Tibial nerve (tissue), 4 donors: Measurements from ENCODE around the gene ODAPH. TPM values are rescaled to one million over a fixed set of nuclear protein-coding genes. Genes with fewer than 3 reads are reported as not detected.
"Not testable (repeated sequence)": the region's sequence is repeated elsewhere in the genome, so short reads cannot be mapped to it uniquely, and the experiment has no call there.

ENCODE experiments used
- DNase-seq, 2 donors: peaks; one replicate each; pipeline ENCODE4 v3.0.0-alpha.2; 2019; ENCODE audit warnings: low spot score in 2 of 2
- H3K27ac ChIP-seq, 4 donors: fragments of 200-600 bp; sonication (generic) in 3 of 4; one replicate each; pipeline ENCODE4 v1.5.1; 2017 to 2019; ENCODE audit warnings: mild to moderate bottlenecking in 1 of 4
- H3K27me3 ChIP-seq, 2 donors: fragments of 200-600 bp; sonication (generic) in 1 of 2; one replicate each; pipeline versions ENCODE4 v1.5.1 to v1.6.0; 2017 to 2019
- H3K36me3 ChIP-seq, 3 donors: fragments of 200-600 bp; sonication (generic); one replicate each; pipeline ENCODE4 v1.5.1; 2018 to 2019
- H3K4me1 ChIP-seq, 4 donors: fragments of 200-600 bp; sonication (generic) in 3 of 4; one replicate each; pipeline ENCODE4 v1.5.1; 2017 to 2019
- H3K4me3 ChIP-seq, 4 donors: fragments of 200-600 bp; sonication (generic) in 3 of 4; one replicate each; pipeline ENCODE4 v1.5.1; 2017 to 2019; ENCODE audit warnings: mild to moderate bottlenecking in 1 of 4, moderate library complexity in 1 of 4
- H3K9me3 ChIP-seq, 4 donors: fragments of 200-600 bp; sonication (generic) in 3 of 4; one replicate each; pipeline ENCODE4 v1.5.1; 2017 to 2019
- EP300 ChIP-seq, 2 donors: sonication (generic); formaldehyde crosslinking; IDR thresholded peaks; one replicate each; pipeline ENCODE4 v1.6.1; 2017; ENCODE audit warnings: antibody characterized with exemption in 2 of 2, mild to moderate bottlenecking in 1 of 2
- POLR2A ChIP-seq, 2 donors: fragments of 450-650 bp; IDR thresholded peaks; one replicate each; pipeline ENCODE4 v1.6.1; 2017; ENCODE audit warnings: antibody characterized with exemption in 2 of 2, mild to moderate bottlenecking in 2 of 2, moderate library complexity in 2 of 2
- WGBS, 2 donors: methylation state at CpG; one replicate each; pipeline ENCODE4 v1.1.5; 2018; 5-methylcytosine and 5-hydroxymethylcytosine counted together
- total RNA-seq, 4 donors: library from RNA; depleted of rRNA; stranded (reverse); fragments of >200 nt; gene quantifications; one replicate each; pipeline ENCODE4 v1.1.0, GENCODE V29; 2016
- TF ChIP-seq, protein P1 (sequence below), 5 experiments: fragments of 200-600 bp in 3 of 5; fragments of 450-650 bp in 2 of 5; sonication (generic) in 3 of 5; IDR thresholded peaks; one replicate each; pipeline ENCODE4 v1.5.1; 2016 to 2019; ENCODE audit warnings: antibody characterized with exemption in 5 of 5, mild to moderate bottlenecking in 3 of 5, moderate library complexity in 2 of 5

The ODAPH gene
- total RNA-seq, 4 donors from 2014 or later, result not detected

- Histone ChIP-seq H3K36me3 (peaks cover 0 to 59% (median 4%) of the 10 kb centered on the region in 3 donors), H3K27me3 (no peaks in the 10 kb centered on the region), H3K4me3 (no peak overlapping the region), H3K27ac (no peak overlapping the region), H3K9me3 (no peaks in the 10 kb centered on the region), H3K4me1 (no peaks in the 10 kb centered on the region)
- no peak for TF ChIP-seq POLR2A (IDR thresholded peaks at IDR 0.05)
- TF ChIP-seq, protein P1, sequence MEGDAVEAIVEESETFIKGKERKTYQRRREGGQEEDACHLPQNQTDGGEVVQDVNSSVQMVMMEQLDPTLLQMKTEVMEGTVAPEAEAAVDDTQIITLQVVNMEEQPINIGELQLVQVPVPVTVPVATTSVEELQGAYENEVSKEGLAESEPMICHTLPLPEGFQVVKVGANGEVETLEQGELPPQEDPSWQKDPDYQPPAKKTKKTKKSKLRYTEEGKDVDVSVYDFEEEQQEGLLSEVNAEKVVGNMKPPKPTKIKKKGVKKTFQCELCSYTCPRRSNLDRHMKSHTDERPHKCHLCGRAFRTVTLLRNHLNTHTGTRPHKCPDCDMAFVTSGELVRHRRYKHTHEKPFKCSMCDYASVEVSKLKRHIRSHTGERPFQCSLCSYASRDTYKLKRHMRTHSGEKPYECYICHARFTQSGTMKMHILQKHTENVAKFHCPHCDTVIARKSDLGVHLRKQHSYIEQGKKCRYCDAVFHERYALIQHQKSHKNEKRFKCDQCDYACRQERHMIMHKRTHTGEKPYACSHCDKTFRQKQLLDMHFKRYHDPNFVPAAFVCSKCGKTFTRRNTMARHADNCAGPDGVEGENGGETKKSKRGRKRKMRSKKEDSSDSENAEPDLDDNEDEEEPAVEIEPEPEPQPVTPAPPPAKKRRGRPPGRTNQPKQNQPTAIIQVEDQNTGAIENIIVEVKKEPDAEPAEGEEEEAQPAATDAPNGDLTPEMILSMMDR (IDR thresholded peaks at IDR 0.05), result no peak
- DNase-seq, result no peak
Observed at GRCh38 chr4:75542824-75543223, 13.0 kb upstream of the ODAPH start.

GRCh38 chr4:75544220-75544619, 11.6 kb upstream of the ODAPH start:
- WGBS, 2 donors, result 89 to 94% methylated on average over 8 of the region's 8 CpGs
- not testable (repeated sequence) for H3K9me3 ChIP-seq, H3K27ac ChIP-seq, H3K4me1 ChIP-seq, DNase-seq, H3K4me3 ChIP-seq, H3K27me3 ChIP-seq
- H3K36me3 ChIP-seq, result peaks cover 0 to 47% (median 0%) of the 10 kb centered on the region in 3 donors

DNA sequence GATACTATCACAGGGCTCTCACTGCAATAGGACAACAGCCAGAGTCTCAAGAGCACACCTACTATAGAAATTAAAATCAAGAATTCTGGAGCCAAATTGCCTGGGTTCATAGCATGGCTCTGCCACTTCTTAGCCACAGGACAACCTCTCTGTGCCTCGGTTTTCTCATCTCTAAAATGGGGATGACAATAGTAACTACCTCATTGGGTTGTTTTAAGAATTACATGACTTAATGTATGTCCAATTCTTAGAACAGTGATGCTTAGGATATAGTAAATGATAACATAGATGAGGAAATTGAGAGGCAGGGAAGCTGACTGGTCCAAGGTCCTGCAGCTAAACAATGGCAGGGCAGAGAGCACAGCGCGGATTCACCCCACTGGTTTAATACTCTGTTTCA, 11.0 kb upstream of the ODAPH start:
- Histone ChIP-seq H3K4me3 (no peak overlapping the region), H3K27me3 (no peaks in the 10 kb centered on the region), H3K4me1 (no peaks in the 10 kb centered on the region), H3K27ac (no peak overlapping the region), H3K9me3 (no peaks in the 10 kb centered on the region), H3K36me3 (peaks cover 0 to 41% (median 0%) of the 10 kb centered on the region in 3 donors)
- WGBS, 2 donors, result 89 to 99% methylated on average over 3 of the region's 3 CpGs
- TF ChIP-seq EP300 (IDR thresholded peaks at IDR 0.05), result no peak
- TF ChIP-seq, protein P1 (IDR thresholded peaks at IDR 0.05), result no peak
- TF ChIP-seq POLR2A (IDR thresholded peaks at IDR 0.05), result no peak
- DNase-seq, result no peak

DNA sequence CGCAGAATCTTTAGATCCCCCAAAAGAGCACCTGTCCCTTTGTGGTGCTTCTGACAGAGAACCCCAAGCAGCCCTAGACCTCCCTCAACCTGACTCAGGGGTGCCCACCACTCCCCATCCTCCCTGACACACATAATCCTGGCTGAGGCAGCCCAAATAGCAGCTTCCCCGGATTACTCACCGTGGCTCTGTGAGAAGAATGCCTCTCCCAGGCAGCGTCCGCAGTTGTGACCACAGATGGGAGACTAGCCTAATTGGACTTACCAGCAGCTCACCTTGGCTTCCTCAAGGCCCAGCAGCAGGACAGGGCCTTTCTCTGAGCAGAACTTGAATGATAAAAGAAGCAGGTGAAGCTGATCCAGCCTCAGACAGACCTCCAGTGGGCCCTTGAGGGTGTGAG, 10.3 kb upstream of the ODAPH start:
- H3K27ac ChIP-seq, result no peak overlapping the region
- H3K36me3 ChIP-seq, result peaks cover 0 to 41% (median 0%) of the 10 kb centered on the region in 3 donors
- H3K27me3 ChIP-seq, result no peaks in the 10 kb centered on the region
- TF ChIP-seq POLR2A (IDR thresholded peaks at IDR 0.05) (no peak), EP300 (IDR thresholded peaks at IDR 0.05) (no peak)
- TF ChIP-seq, protein P1 (IDR thresholded peaks at IDR 0.05), result no peak
- H3K9me3 ChIP-seq, result no peaks in the 10 kb centered on the region
- no peak for DNase-seq
- WGBS, 2 donors, result 93 to 96% methylated on average over 5 of the region's 5 CpGs
- no peak overlapping the region for H3K4me3 ChIP-seq
- H3K4me1 ChIP-seq, result no peaks in the 10 kb centered on the region

- Histone ChIP-seq H3K4me1 (no peaks in the 10 kb centered on the region), H3K4me3 (no peak overlapping the region), H3K27ac (no peak overlapping the region), H3K27me3 (no peaks in the 10 kb centered on the region), H3K36me3 (peaks cover 0 to 27% (median 0%) of the 10 kb centered on the region in 3 donors), H3K9me3 (no peaks in the 10 kb centered on the region)
- TF ChIP-seq, protein P1 (IDR thresholded peaks at IDR 0.05), result no peak
- TF ChIP-seq POLR2A (IDR thresholded peaks at IDR 0.05) (no peak), EP300 (IDR thresholded peaks at IDR 0.05) (no peak)
- peak; percentile 28 to 53 for DNase-seq
- 62 to 63% methylated on average over 15 of the region's 15 CpGs for WGBS, 2 donors
Observed at GRCh38 chr4:75547647-75548387, 8.0 kb upstream of the ODAPH start.
